ENCODE measurements around the gene MRM2. TPM values are rescaled to one million over a fixed set of nuclear protein-coding genes. Genes with fewer than 3 reads are reported as not detected.

The MRM2 gene
- total RNA-seq, 4 donors from 2014 or later = 16.0 to 21.9 (median 17.8) TPM

- H3K4me3 ChIP-seq = no peak overlapping the region
- peaks cover 0 to 99% of the 10 kb centered on the region in 2 donors for H3K36me3 ChIP-seq
- no peak overlapping the region for H3K27ac ChIP-seq
- no peak for ATAC-seq
- no peak for TF ChIP-seq CTCF (IDR thresholded peaks at IDR 0.05)
- no peak for TF ChIP-seq POLR2AphosphoS5 (IDR thresholded peaks at IDR 0.05)
- TF ChIP-seq EP300 (IDR thresholded peaks at IDR 0.05) = no peak
- no peak for TF ChIP-seq POLR2A (IDR thresholded peaks at IDR 0.05)
- peaks cover 0 to 10% (median 0%) of the 10 kb centered on the region in 3 donors for H3K4me1 ChIP-seq
- no peaks in the 10 kb centered on the region for H3K9me3 ChIP-seq
- 20 to 100% methylated on average over 1 to 4 of the region's 4 CpGs for WGBS, 2 donors (ENCODE audit: low coverage in 1 of 2)
- H3K27me3 ChIP-seq = no peaks in the 10 kb centered on the region
Observed at GRCh38 chr7:2224934-2225333, 17.1 kb downstream of the MRM2 start.

- no peak for TF ChIP-seq POLR2AphosphoS5 (IDR thresholded peaks at IDR 0.05)
- TF ChIP-seq CTCF (IDR thresholded peaks at IDR 0.05) = no peak
- no peak for TF ChIP-seq POLR2A (IDR thresholded peaks at IDR 0.05)
- no peak for TF ChIP-seq EP300 (IDR thresholded peaks at IDR 0.05)
- Histone ChIP-seq H3K36me3 (peaks cover 0 to 99% of the 10 kb centered on the region in 2 donors), H3K4me3 (no peak overlapping the region), H3K27ac (no peak overlapping the region), H3K4me1 (peaks cover 0 to 6% (median 0%) of the 10 kb centered on the region in 3 donors), H3K9me3 (no peaks in the 10 kb centered on the region), H3K27me3 (no peaks in the 10 kb centered on the region)
- 87 to 100% methylated on average over 1 to 7 of the region's 13 CpGs for WGBS, 2 donors (ENCODE audit: low coverage in 1 of 2)
- no peak for ATAC-seq
Observed at GRCh38 chr7:2224491-2224928, 17.5 kb downstream of the MRM2 start.

- ATAC-seq = no peak
- no peak overlapping the region for H3K4me3 ChIP-seq
- H3K4me1 ChIP-seq = no peaks in the 10 kb centered on the region
- no peaks in the 10 kb centered on the region for H3K9me3 ChIP-seq
- no peak overlapping the region for H3K27ac ChIP-seq
- no peaks in the 10 kb centered on the region for H3K27me3 ChIP-seq
- H3K36me3 ChIP-seq = peaks cover 0 to 100% of the 10 kb centered on the region in 2 donors
- TF ChIP-seq POLR2A (IDR thresholded peaks at IDR 0.05) (no peak), CTCF (IDR thresholded peaks at IDR 0.05) (no peak), POLR2AphosphoS5 (IDR thresholded peaks at IDR 0.05) (no peak), EP300 (IDR thresholded peaks at IDR 0.05) (no peak)
- no CpG with 5 or more reads among the region's 17 CpGs for whole genome bisulfite sequencing, 2 donors (ENCODE audit: low coverage in 1 of 2)
Observed at GRCh38 chr7:2223321-2223720, 18.7 kb downstream of the MRM2 start.

GRCh38 chr7:2222516-2222915 lies 19.5 kb downstream of the MRM2 start:
- H3K27me3 ChIP-seq = no peaks in the 10 kb centered on the region
- peaks cover 0 to 100% of the 10 kb centered on the region in 2 donors for H3K36me3 ChIP-seq
- WGBS, 2 donors (ENCODE audit: low coverage in 1 of 2) = 97% methylated on average over 11 of the region's 22 CpGs; no CpG with 5 or more reads in 1 of the 2 donors
- TF ChIP-seq EP300 (IDR thresholded peaks at IDR 0.05) (no peak), POLR2A (IDR thresholded peaks at IDR 0.05) (no peak)
- H3K4me1 ChIP-seq = no peaks in the 10 kb centered on the region
- no peaks in the 10 kb centered on the region for H3K9me3 ChIP-seq
- H3K4me3 ChIP-seq = no peak overlapping the region
- H3K27ac ChIP-seq = no peak overlapping the region
- no peak for ATAC-seq

GRCh38 chr7:2220954-2221353 lies 21.1 kb downstream of the MRM2 start:
- no peaks in the 10 kb centered on the region for H3K4me1 ChIP-seq

More at GRCh38 chr7:2220954-2221353, 21.1 kb downstream of the MRM2 start:
- no peak for TF ChIP-seq EP300 (IDR thresholded peaks at IDR 0.05)
- TF ChIP-seq POLR2AphosphoS5 (IDR thresholded peaks at IDR 0.05) = no peak
- TF ChIP-seq CTCF (IDR thresholded peaks at IDR 0.05) = no peak
- no peak for TF ChIP-seq POLR2A (IDR thresholded peaks at IDR 0.05)
- Histone ChIP-seq H3K27ac (no peak overlapping the region), H3K4me3 (no peak overlapping the region), H3K9me3 (no peaks in the 10 kb centered on the region), H3K36me3 (peaks cover 0 to 100% of the 10 kb centered on the region in 2 donors), H3K27me3 (no peaks in the 10 kb centered on the region)
- ATAC-seq = no peak
- 91% methylated on average over 7 of the region's 17 CpGs; no CpG with 5 or more reads in 1 of the 2 donors for WGBS, 2 donors (ENCODE audit: low coverage in 1 of 2)

Data from gastroesophageal sphincter (tissue), 4 donors.